GM21423 (cell line): ENCODE data around the gene CCDC83.

ENCODE experiments used
- ATAC-seq: cut with Tn5 transposase; IDR thresholded peaks from one replicate; pipeline ENCODE4 v1.9.1; 2021; ENCODE audit warnings: mild to moderate bottlenecking, moderate library complexity; ENCODE audit not compliant: unreplicated experiment

The CCDC83 gene

GRCh38 chr11:85855341-85855656 is at the start of gene CCDC83:
Gene CCDC83, plus strand, starts transcription at chr11:85855383. Its CDS starts 9,741 bp downstream, at chr11:85865124.
- ATAC-seq = no peak

GRCh38 chr11:85805387-85805786 is 49.8 kb upstream of the CCDC83 start:
- no peak for ATAC-seq

- no peak for ATAC-seq
These were observed 49.2 kb upstream of the CCDC83 start for GRCh38 chr11:85806016-85806415.

- ATAC-seq = no peak
These were observed 48.3 kb upstream of the CCDC83 start for GRCh38 chr11:85806876-85807275.

GRCh38 chr11:85809191-85809590 is 46.0 kb upstream of the CCDC83 start:
- peak; percentile 34 for ATAC-seq

- ATAC-seq = no peak
These were observed 45.3 kb upstream of the CCDC83 start for GRCh38 chr11:85809863-85810262.

- ATAC-seq = no peak
These were observed 44.7 kb upstream of the CCDC83 start for GRCh38 chr11:85810521-85810870.

GRCh38 chr11:85810871-85811611 is 44.1 kb upstream of the CCDC83 start, which contains the start of gene SYTL2:
Gene SYTL2, minus strand, starts transcription at chr11:85811141. Its CDS starts 53,416 bp downstream, at chr11:85757725.
- ATAC-seq = peak; percentile 90

- ATAC-seq = no peak
These were observed 43.6 kb upstream of the CCDC83 start for GRCh38 chr11:85811624-85812023.

- no peak for ATAC-seq
These were observed 41.5 kb upstream of the CCDC83 start for GRCh38 chr11:85813721-85814120.

- no peak for ATAC-seq
These were observed 39.8 kb upstream of the CCDC83 start for GRCh38 chr11:85815186-85815931.

- ATAC-seq = no peak
These were observed 35.7 kb upstream of the CCDC83 start for GRCh38 chr11:85819441-85819840.

GRCh38 chr11:85821636-85822035 is 33.5 kb upstream of the CCDC83 start:
- no peak for ATAC-seq

- ATAC-seq = no peak
These were observed 32.4 kb upstream of the CCDC83 start for GRCh38 chr11:85822814-85823213.

- no peak for ATAC-seq
These were observed 31.4 kb upstream of the CCDC83 start for GRCh38 chr11:85823816-85824215.

GRCh38 chr11:85825616-85826015 is 29.6 kb upstream of the CCDC83 start:
- no peak for ATAC-seq

GRCh38 chr11:85826116-85826855 is 28.9 kb upstream of the CCDC83 start:
- ATAC-seq = peak; percentile 56

GRCh38 chr11:85827748-85828639 is 27.2 kb upstream of the CCDC83 start:
- ATAC-seq = no peak

GRCh38 chr11:85828640-85828978 is 26.6 kb upstream of the CCDC83 start:
- no peak for ATAC-seq

- ATAC-seq = no peak
These were observed 26.0 kb upstream of the CCDC83 start for GRCh38 chr11:85829172-85829571.

GRCh38 chr11:85831050-85831449 is 24.1 kb upstream of the CCDC83 start:
- ATAC-seq = no peak
